GM06990 (cell line): ENCODE results near the gene CARHSP1.

Source experiments
- DNase-seq: peaks from one replicate; pipeline ENCODE4 v3.0.0-alpha.2; 2011; ENCODE audit not compliant: insufficient read length; ENCODE audit errors: extremely low read depth
- H3K27me3 ChIP-seq: replicated peaks from 2 replicates; pipeline ENCODE4 v1.6.0; 2011; ENCODE audit warnings: low read length; ENCODE audit not compliant: control insufficient read depth, insufficient read depth
- H3K36me3 ChIP-seq: 2 replicates; pipeline ENCODE4 v1.5.1; 2011; ENCODE audit warnings: low read length; ENCODE audit not compliant: control insufficient read depth, insufficient read depth
- H3K4me3 ChIP-seq: replicated peaks from 2 replicates; pipeline ENCODE4 v1.5.1; 2011; ENCODE audit warnings: low read depth, mild to moderate bottlenecking, control low read depth, low read length
- TF ChIP-seq, protein P1 (sequence below): IDR thresholded peaks from 2 replicates; pipeline ENCODE4 v1.5.1; 2011; ENCODE audit warnings: low read length, control low read depth, mild to moderate bottlenecking, inconsistent platforms; ENCODE audit not compliant: insufficient read depth, poor library complexity, severe bottlenecking

The CARHSP1 gene

DNA sequence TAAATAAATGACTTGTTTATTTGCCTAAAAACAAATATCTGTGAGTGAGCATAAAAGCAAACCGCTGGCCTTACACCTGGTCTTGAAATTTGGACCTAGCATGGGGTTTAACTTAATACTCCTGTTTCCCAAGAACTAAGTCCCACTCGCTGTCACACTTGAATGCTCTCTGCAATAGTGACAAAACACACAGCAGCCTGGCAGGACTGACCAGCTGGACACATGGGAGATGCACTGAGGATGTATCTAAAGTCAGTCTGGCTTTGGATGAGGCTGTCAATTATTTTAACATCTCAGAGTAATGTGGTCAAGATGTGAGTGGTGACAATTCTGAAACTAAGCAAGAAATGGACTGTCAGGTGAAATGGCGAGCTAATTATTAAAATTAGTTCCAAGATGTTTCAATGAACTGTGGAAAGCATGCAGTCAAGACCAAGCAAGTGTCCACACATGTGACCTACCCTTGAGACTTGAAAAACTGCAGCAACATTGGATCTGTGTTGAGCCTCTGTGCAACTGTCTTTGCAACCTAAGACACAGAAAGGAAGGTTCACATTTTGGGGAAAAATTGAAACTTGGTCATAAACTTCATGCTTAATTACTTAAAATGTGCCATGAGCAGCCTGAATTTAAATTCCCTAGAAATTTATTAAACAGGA is 30.0 kb upstream of the CARHSP1 start:
- Histone ChIP-seq H3K4me3 (no peak overlapping the region), H3K27me3 (no peaks in the 10 kb centered on the region), H3K36me3 (peaks cover 42% of the 10 kb centered on the region)
- TF ChIP-seq, protein P1, sequence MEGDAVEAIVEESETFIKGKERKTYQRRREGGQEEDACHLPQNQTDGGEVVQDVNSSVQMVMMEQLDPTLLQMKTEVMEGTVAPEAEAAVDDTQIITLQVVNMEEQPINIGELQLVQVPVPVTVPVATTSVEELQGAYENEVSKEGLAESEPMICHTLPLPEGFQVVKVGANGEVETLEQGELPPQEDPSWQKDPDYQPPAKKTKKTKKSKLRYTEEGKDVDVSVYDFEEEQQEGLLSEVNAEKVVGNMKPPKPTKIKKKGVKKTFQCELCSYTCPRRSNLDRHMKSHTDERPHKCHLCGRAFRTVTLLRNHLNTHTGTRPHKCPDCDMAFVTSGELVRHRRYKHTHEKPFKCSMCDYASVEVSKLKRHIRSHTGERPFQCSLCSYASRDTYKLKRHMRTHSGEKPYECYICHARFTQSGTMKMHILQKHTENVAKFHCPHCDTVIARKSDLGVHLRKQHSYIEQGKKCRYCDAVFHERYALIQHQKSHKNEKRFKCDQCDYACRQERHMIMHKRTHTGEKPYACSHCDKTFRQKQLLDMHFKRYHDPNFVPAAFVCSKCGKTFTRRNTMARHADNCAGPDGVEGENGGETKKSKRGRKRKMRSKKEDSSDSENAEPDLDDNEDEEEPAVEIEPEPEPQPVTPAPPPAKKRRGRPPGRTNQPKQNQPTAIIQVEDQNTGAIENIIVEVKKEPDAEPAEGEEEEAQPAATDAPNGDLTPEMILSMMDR: no peak
- DNase-seq: no peak

DNA sequence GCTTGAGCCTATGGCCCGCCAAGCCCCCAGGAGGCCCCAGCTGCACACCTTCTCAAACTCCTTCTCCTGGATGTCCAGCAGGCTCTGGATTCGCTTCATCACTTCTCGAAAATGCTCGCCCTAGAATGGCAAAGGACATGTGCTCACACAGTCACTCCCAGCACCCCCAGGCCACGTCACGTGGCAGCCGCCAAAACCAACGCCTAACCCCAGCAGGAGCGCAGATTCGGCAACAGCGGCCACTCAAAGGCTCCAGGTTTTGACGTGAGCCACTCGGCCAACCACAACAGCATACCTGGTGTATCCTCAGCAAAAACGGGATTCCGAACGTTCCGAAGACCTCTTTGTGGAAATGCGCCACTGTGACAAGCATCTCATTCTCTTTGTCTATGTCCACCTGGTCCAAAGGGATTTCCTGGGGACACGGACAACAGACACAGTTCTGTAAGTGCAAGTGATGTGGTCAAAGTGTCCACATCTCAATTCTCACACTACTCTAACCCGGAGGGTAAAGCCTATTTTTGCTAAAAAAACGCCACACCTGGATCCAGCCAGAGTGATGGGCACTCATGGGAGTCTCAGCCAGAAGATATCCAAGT is 26.0 kb upstream of the CARHSP1 start:
- DNase-seq: no peak
- no peak overlapping the region for H3K4me3 ChIP-seq
- no peaks in the 10 kb centered on the region for H3K27me3 ChIP-seq
- H3K36me3 ChIP-seq: peaks cover 43% of the 10 kb centered on the region
- TF ChIP-seq, protein P1: no peak

DNA sequence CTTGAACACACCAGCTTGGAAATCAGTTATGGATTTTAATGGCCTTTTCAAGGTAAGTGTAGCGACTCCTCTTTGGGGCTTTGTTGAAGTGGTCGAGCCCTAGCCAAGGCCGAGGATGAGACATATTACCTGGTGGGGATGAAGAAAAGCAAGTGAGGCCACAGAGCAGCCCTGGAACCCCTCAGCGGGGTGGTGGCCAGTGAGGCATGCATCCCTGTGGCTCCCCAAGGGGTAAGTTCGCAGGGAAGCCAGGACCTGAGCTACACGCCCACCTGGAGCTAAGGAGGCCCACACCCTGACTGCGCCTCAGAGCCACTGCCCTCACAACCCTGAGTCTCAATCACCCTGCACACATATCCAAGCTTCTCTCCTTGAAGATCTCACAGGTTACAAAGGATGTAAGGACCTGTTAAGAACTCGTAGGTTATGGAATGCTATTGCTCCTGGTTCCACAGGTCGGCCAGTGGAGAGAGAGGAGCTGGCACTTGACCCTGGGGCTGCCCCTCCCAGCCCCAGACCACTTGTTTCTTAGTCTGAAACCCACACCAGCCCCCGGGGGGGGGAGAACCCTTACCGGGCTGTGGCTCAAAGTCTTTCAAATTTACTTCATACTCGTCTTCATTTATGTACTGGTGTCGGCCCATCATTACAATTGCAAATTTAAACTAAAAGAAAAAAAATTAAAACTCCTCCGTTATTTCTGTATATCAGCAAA is 25.3 kb upstream of the CARHSP1 start:
- no peaks in the 10 kb centered on the region for H3K27me3 ChIP-seq
- no peak for DNase-seq
- peaks cover 49% of the 10 kb centered on the region for H3K36me3 ChIP-seq
- no peak overlapping the region for H3K4me3 ChIP-seq
- TF ChIP-seq, protein P1: no peak

DNA sequence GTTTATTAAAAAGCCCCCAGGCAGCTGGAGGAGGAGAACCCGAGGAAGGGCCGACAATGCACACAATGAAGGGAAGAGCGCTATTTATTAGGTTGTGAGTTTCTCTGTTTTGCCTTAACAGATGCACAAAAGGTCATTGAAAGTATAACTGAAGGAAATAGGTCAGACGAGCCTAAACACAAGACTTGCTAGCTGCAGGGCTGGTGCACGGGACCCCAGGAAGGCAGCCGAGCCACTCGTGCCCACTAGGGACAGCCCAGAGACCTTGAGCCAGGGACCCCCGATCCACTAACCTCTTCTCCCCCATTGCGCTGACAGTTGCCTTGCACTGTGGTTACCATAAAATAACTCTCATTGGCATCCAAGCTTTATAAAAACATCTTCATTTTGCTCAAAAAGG is 24.6 kb upstream of the CARHSP1 start:
- H3K27me3 ChIP-seq: no peaks in the 10 kb centered on the region
- H3K36me3 ChIP-seq: peaks cover 48% of the 10 kb centered on the region
- no peak for DNase-seq
- H3K4me3 ChIP-seq: no peak overlapping the region
- TF ChIP-seq, protein P1: no peak

DNA sequence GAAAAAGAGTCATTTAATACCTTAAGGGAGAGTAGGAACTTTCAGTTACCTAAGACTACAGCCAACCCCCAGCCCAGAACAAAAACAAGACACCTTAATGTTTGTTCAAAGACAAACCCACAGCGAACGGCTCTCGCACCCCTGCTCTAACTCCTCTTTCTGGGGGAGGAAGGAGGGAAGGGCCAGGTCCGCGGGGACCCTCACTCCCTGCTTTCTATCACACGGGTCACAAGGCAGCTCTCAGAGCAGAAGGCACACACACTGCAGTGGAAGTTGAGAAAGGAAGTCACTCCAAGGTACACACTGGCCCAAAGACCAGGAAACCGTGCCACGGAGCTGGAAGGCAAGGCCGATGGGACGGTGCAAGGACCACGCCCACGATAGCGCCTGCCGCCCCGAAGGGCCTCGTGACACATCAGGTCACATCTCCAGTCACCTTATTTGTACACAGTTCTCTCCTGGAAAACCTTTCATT is 23.3 kb upstream of the CARHSP1 start:
- peak; percentile 72 for DNase-seq
- TF ChIP-seq, protein P1: no peak
- H3K4me3 ChIP-seq: peak overlapping the region; percentile 36
- H3K36me3 ChIP-seq: peaks cover 47% of the 10 kb centered on the region
- H3K27me3 ChIP-seq: no peaks in the 10 kb centered on the region
